Middle frontal gyrus (tissue), 1 donor: Measurements from ENCODE around the gene EFNA4.

ENCODE experiments used
- DNase-seq: peaks from one replicate; pipeline ENCODE4 v3.0.0-alpha.2; 2015; ENCODE audit warnings: low spot score; ENCODE audit errors: extremely low spot score

Gene EFNA4

GRCh38 chr1:155085504-155086127 is 22.1 kb downstream of the EFNA4 start:
- no peak for DNase-seq

- DNase-seq = no peak
Observed at GRCh38 chr1:155086128-155086741, 22.7 kb downstream of the EFNA4 start.

GRCh38 chr1:155086856-155087535 is 23.5 kb downstream of the EFNA4 start:
- DNase-seq = no peak

- peak; percentile 55 for DNase-seq
Observed at GRCh38 chr1:155091071-155092051, 27.8 kb downstream of the EFNA4 start.

GRCh38 chr1:155092131-155092530 is 28.6 kb downstream of the EFNA4 start:
- DNase-seq = no peak

- DNase-seq = no peak
Observed at GRCh38 chr1:155092641-155093040, 29.1 kb downstream of the EFNA4 start.

GRCh38 chr1:155093911-155094621 is 30.5 kb downstream of the EFNA4 start:
- no peak for DNase-seq

GRCh38 chr1:155094622-155094948 is 31.0 kb downstream of the EFNA4 start:
- DNase-seq = no peak

GRCh38 chr1:155099331-155099730 is 35.8 kb downstream of the EFNA4 start:
- no peak for DNase-seq

- no peak for DNase-seq
Observed at GRCh38 chr1:155103325-155103724, 39.8 kb downstream of the EFNA4 start.

GRCh38 chr1:155104605-155105534 is 41.3 kb downstream of the EFNA4 start:
- DNase-seq = no peak

GRCh38 chr1:155105604-155106011 is 42.1 kb downstream of the EFNA4 start:
- DNase-seq = no peak

- no peak for DNase-seq
Observed at GRCh38 chr1:155106862-155107261, 43.3 kb downstream of the EFNA4 start.

GRCh38 chr1:155107309-155108264 is 44.0 kb downstream of the EFNA4 start:
- no peak for DNase-seq

- no peak for DNase-seq
Observed at GRCh38 chr1:155108296-155108695, 44.8 kb downstream of the EFNA4 start.

- no peak for DNase-seq
Observed at GRCh38 chr1:155110381-155110780, 46.8 kb downstream of the EFNA4 start.

GRCh38 chr1:155110826-155111225 is 47.3 kb downstream of the EFNA4 start:
- DNase-seq = no peak

- no peak for DNase-seq
Observed at GRCh38 chr1:155113450-155113980, 50.0 kb downstream of the EFNA4 start.
